ENCODE results near the gene TMEM115. TPM values are rescaled to one million over a fixed set of nuclear protein-coding genes. Genes with fewer than 3 reads are reported as not detected.

The TMEM115 gene
- total and polyA plus RNA-seq, 9 of the 15 experiments (the other 6 are each of a cell fraction or from before 2014, with no cell fraction given): 1.6 to 26.9 (median 14.1) TPM

GRCh38 chr3:50392101-50392715 lies 32.9 kb upstream of the TMEM115 start (continued):
- TF ChIP-seq ZNF324 (CRISPR knock-in tag; IDR thresholded peaks at IDR 0.05): no peak

GRCh38 chr3:50390508-50391224 lies 31.3 kb upstream of the TMEM115 start:
- Histone ChIP-seq H3K9ac (ENCODE audit: insufficient read depth in 1 of 2, low read depth in 2 of 2, low read length in 2 of 2) (no peak overlapping the region), H3K27ac (ENCODE audit: extremely low read depth, low read depth, low read length) (no peak overlapping the region), H3K4me1 (replicated peaks in 1 of 2; ENCODE audit: control insufficient read depth in 2 of 2, insufficient read depth in 2 of 2, low read length in 2 of 2) (peaks cover 4 to 40% of the 10 kb centered on the region in 2 experiments; a peak in 2 of 5 replicates), H3K9me3 (replicated peaks; ENCODE audit: control insufficient read depth, insufficient read depth, low read depth, low read length) (no peaks in the 10 kb centered on the region), H3K4me2 (ENCODE audit: insufficient read depth, low read length) (no peak overlapping the region), H2AFZ (ENCODE audit: low read depth, low read length) (no peak overlapping the region), H3K27me3 (ENCODE audit: control insufficient read depth in 2 of 2, insufficient read depth in 2 of 2, low read length in 2 of 2) (peaks cover 0 to 18% of the 10 kb centered on the region in 2 experiments; a peak in 4 of 5 replicates), H4K20me1 (replicated peaks; ENCODE audit: control insufficient read depth, insufficient read depth, low read length) (no peaks in the 10 kb centered on the region), H3K9me1 (ENCODE audit: control insufficient read depth, insufficient read depth, low read length) (no peaks in the 10 kb centered on the region), H3K4me3 (no peak overlapping the region), H3K79me2 (ENCODE audit: control insufficient read depth, insufficient read depth, low read length) (no peaks in the 10 kb centered on the region), H3K36me3 (ENCODE audit: control insufficient read depth, insufficient read depth, low read length) (no peaks in the 10 kb centered on the region)
- 10% methylated on average over 6 of the region's 12 CpGs for WGBS (ENCODE audit: insufficient coverage, low coverage, missing lambda C conversion rate)
- POLR2A ChIA-PET: interaction anchor here (0.7 kb wide), 1 partner anchor 196 kb away, joined by 3 read pairs; no protein-coding TSS in a partner anchor
- in situ Hi-C loops (cut with MboI): no loop called here
- CTCF ChIA-PET (ENCODE audit: low intra/inter-chr PET ratio): no interaction called here
- BruUV-seq (replicated peaks): no TSS peak
- ATAC-seq (0 out of 3 replicates have a peak, but pooled peaks have one; percentile 21), DNase-seq (ENCODE audit: extremely low read depth in 1 of 4, low spot score in 3 of 4) (peak in 3 of 4 experiments; percentile 20 to 28 (median 24)), FAIRE-seq (no peak)
- intact Hi-C loops (cut with micrococcal nuclease): no loop called here
- TF ChIP-seq NFIC (IDR thresholded peaks at IDR 0.05): peak; percentile 84
- TF ChIP-seq YY1 (IDR thresholded peaks at IDR 0.05; ENCODE audit: borderline replicate concordance in 1 of 3, control insufficient read depth in 1 of 3, extremely low read depth in 1 of 3, insufficient read depth in 3 of 3, insufficient read length in 1 of 3, insufficient replicate concordance in 2 of 3, low read depth in 1 of 3, low read length in 2 of 3): no peak
- no peak for TF ChIP-seq GATA2 (CRISPR knock-in tag; IDR thresholded peaks at IDR 0.05)
- 0 out of 2 replicates have a peak, but pooled peaks have one; percentile 33 for TF ChIP-seq RAD51 (IDR thresholded peaks at IDR 0.05; ENCODE audit: borderline replicate concordance, low read depth)
- no peak for TF ChIP-seq ETS2 (tag; IDR thresholded peaks at IDR 0.05; ENCODE audit: borderline replicate concordance, poor library complexity, severe bottlenecking)
- TF ChIP-seq MTF1 (CRISPR knock-in tag; IDR thresholded peaks at IDR 0.05; ENCODE audit: borderline replicate concordance): no peak
- TF ChIP-seq KDM1A (IDR thresholded peaks at IDR 0.05): no peak
- peak; percentile 62; the same call in 1 of the 2 replicates for TF ChIP-seq USF2 (CRISPR knock-in tag; IDR thresholded peaks at IDR 0.05)
- no peak for TF ChIP-seq SUPT5H (IDR thresholded peaks at IDR 0.05)
- no peak for TF ChIP-seq HNRNPK (IDR thresholded peaks at IDR 0.05; ENCODE audit: low read depth, low read length, poor library complexity, severe bottlenecking)
- TF ChIP-seq USF1 (CRISPR knock-in tag; IDR thresholded peaks at IDR 0.05): peak; percentile 75
- 0 out of 2 replicates have a peak, but pooled peaks have one; percentile 5 for TF ChIP-seq CBFA2T2 (conservative IDR thresholded peaks at IDR 0.05)
- no peak for TF ChIP-seq ZNF41 (CRISPR knock-in tag; conservative IDR thresholded peaks at IDR 0.05)
- TF ChIP-seq HIVEP1 (CRISPR knock-in tag; IDR thresholded peaks at IDR 0.05): no peak
- TF ChIP-seq NCOA6 (IDR thresholded peaks at IDR 0.05): no peak
- no peak for TF ChIP-seq KHSRP (IDR thresholded peaks at IDR 0.05)
- no peak for TF ChIP-seq NR2C2 (CRISPR knock-in tag; IDR thresholded peaks at IDR 0.05)
- no peak for TF ChIP-seq NR2C2 (tag; IDR thresholded peaks at IDR 0.05)
- TF ChIP-seq SP2 (IDR thresholded peaks at IDR 0.05; ENCODE audit: extremely low read depth, low read depth, low read length, poor library complexity, severe bottlenecking): no peak
